ENCODE results near the gene NHEJ1.
"Not testable (repeated sequence)": the region's sequence is repeated elsewhere in the genome, so short reads cannot be mapped to it uniquely, and the experiment has no call there.

Gene NHEJ1

GRCh38 chr2:219160186-219161017 is at the start of gene NHEJ1:
Gene NHEJ1 (minus strand): TSS chr2:219160815. CDS start chr2:219158362, 2,453 bp downstream.
- H3K36me3 ChIP-seq (ENCODE audit: insufficient read depth, low read length): peaks cover 12% of the 10 kb centered on the region
- H3K9ac ChIP-seq (ENCODE audit: low read length): peak within 1 kb of the TSS; percentile 54
- no peaks in the 10 kb centered on the region for H3K9me3 ChIP-seq (ENCODE audit: low read length)
- peak within 1 kb of the TSS; percentile 69 to 79 for H3K4me3 ChIP-seq (ENCODE audit: low read depth in 1 of 2, low read length in 2 of 2)
- H3K4me1 ChIP-seq (ENCODE audit: insufficient read depth, low read length): peaks cover 9% of the 10 kb centered on the region
- H3K27ac ChIP-seq (ENCODE audit: low read depth, low read length): peak within 1 kb of the TSS; percentile 84
- H3K27me3 ChIP-seq (ENCODE audit: control insufficient read depth in 1 of 2, insufficient read depth in 2 of 2, low read length in 2 of 2): no peaks in the 10 kb centered on the region

- H3K4me1 ChIP-seq (ENCODE audit: insufficient read depth, low read length): peaks cover 20% of the 10 kb centered on the region
- no peak overlapping the region for H3K27ac ChIP-seq (ENCODE audit: low read depth, low read length)
- H3K9ac ChIP-seq (ENCODE audit: low read length): no peak overlapping the region
These were observed 48.9 kb upstream of the NHEJ1 start for GRCh38 chr2:219209236-219210195.

GRCh38 chr2:219207884-219208740 is 47.5 kb upstream of the NHEJ1 start:
- Histone ChIP-seq H3K9me3 (ENCODE audit: low read length) (no peaks in the 10 kb centered on the region), H3K36me3 (ENCODE audit: insufficient read depth, low read length) (peaks cover 36% of the 10 kb centered on the region), H3K9ac (ENCODE audit: low read length) (peak overlapping the region; percentile 44), H3K4me1 (ENCODE audit: insufficient read depth, low read length) (peaks cover 20% of the 10 kb centered on the region), H3K27ac (ENCODE audit: low read depth, low read length) (peak overlapping the region; percentile 97), H3K4me3 (ENCODE audit: low read depth in 1 of 2, low read length in 2 of 2) (peak overlapping the region; percentile 4 to 87), H3K27me3 (ENCODE audit: control insufficient read depth in 1 of 2, insufficient read depth in 2 of 2, low read length in 2 of 2) (no peaks in the 10 kb centered on the region)

More at GRCh38 chr2:219209236-219210195, 48.9 kb upstream of the NHEJ1 start:
- no peaks in the 10 kb centered on the region for H3K27me3 ChIP-seq (ENCODE audit: control insufficient read depth in 1 of 2, insufficient read depth in 2 of 2, low read length in 2 of 2)
- H3K4me3 ChIP-seq (ENCODE audit: low read depth in 1 of 2, low read length in 2 of 2): no peak overlapping the region
- no peaks in the 10 kb centered on the region for H3K9me3 ChIP-seq (ENCODE audit: low read length)
- H3K36me3 ChIP-seq (ENCODE audit: insufficient read depth, low read length): peaks cover 48% of the 10 kb centered on the region

- peak overlapping the region; percentile 73 to 87 for H3K4me3 ChIP-seq (ENCODE audit: low read depth in 1 of 2, low read length in 2 of 2)
- H3K9ac ChIP-seq (ENCODE audit: low read length): peak overlapping the region; percentile 44
- H3K4me1 ChIP-seq (ENCODE audit: insufficient read depth, low read length): peaks cover 20% of the 10 kb centered on the region
- peak overlapping the region; percentile 97 for H3K27ac ChIP-seq (ENCODE audit: low read depth, low read length)
- H3K36me3 ChIP-seq (ENCODE audit: insufficient read depth, low read length): peaks cover 31% of the 10 kb centered on the region
- H3K9me3 ChIP-seq (ENCODE audit: low read length): no peaks in the 10 kb centered on the region
- no peaks in the 10 kb centered on the region for H3K27me3 ChIP-seq (ENCODE audit: control insufficient read depth in 1 of 2, insufficient read depth in 2 of 2, low read length in 2 of 2)
These were observed 46.7 kb upstream of the NHEJ1 start for GRCh38 chr2:219207134-219207883.

- peak within 1 kb of the TSS; percentile 97 for H3K27ac ChIP-seq (ENCODE audit: low read depth, low read length)
- peak within 1 kb of the TSS; percentile 73 to 87 for H3K4me3 ChIP-seq (ENCODE audit: low read depth in 1 of 2, low read length in 2 of 2)
- peaks cover 20% of the 10 kb centered on the region for H3K4me1 ChIP-seq (ENCODE audit: insufficient read depth, low read length)
- peak within 1 kb of the TSS; percentile 96 for H3K9ac ChIP-seq (ENCODE audit: low read length)
- peaks cover 31% of the 10 kb centered on the region for H3K36me3 ChIP-seq (ENCODE audit: insufficient read depth, low read length)
- no peaks in the 10 kb centered on the region for H3K27me3 ChIP-seq (ENCODE audit: control insufficient read depth in 1 of 2, insufficient read depth in 2 of 2, low read length in 2 of 2)
- H3K9me3 ChIP-seq (ENCODE audit: low read length): no peaks in the 10 kb centered on the region
These were observed 45.9 kb upstream of the NHEJ1 start, which contains the start of gene ZFAND2B for GRCh38 chr2:219206328-219207133. Gene ZFAND2B (plus strand): TSS chr2:219206782. CDS start chr2:219206988, 206 bp downstream.

GRCh38 chr2:219205981-219206327 is 45.3 kb upstream of the NHEJ1 start:
- Histone ChIP-seq H3K4me3 (ENCODE audit: low read depth in 1 of 2, low read length in 2 of 2) (peak overlapping the region; percentile 73 to 87), H3K9ac (ENCODE audit: low read length) (peak overlapping the region; percentile 96)

GRCh38 chr2:219205165-219205538 is 44.5 kb upstream of the NHEJ1 start:
- Histone ChIP-seq H3K9me3 (ENCODE audit: low read length) (no peaks in the 10 kb centered on the region), H3K27me3 (ENCODE audit: control insufficient read depth in 1 of 2, insufficient read depth in 2 of 2, low read length in 2 of 2) (no peaks in the 10 kb centered on the region), H3K4me1 (ENCODE audit: insufficient read depth, low read length) (peaks cover 20% of the 10 kb centered on the region), H3K4me3 (ENCODE audit: low read depth in 1 of 2, low read length in 2 of 2) (no peak overlapping the region), H3K9ac (ENCODE audit: low read length) (no peak overlapping the region), H3K36me3 (ENCODE audit: insufficient read depth, low read length) (peaks cover 22% of the 10 kb centered on the region), H3K27ac (ENCODE audit: low read depth, low read length) (no peak overlapping the region)

More at GRCh38 chr2:219205981-219206327, 45.3 kb upstream of the NHEJ1 start:
- H3K9me3 ChIP-seq (ENCODE audit: low read length): no peaks in the 10 kb centered on the region
- peaks cover 20% of the 10 kb centered on the region for H3K4me1 ChIP-seq (ENCODE audit: insufficient read depth, low read length)
- peak overlapping the region; percentile 93 for H3K27ac ChIP-seq (ENCODE audit: low read depth, low read length)
- H3K27me3 ChIP-seq (ENCODE audit: control insufficient read depth in 1 of 2, insufficient read depth in 2 of 2, low read length in 2 of 2): no peaks in the 10 kb centered on the region
- peaks cover 30% of the 10 kb centered on the region for H3K36me3 ChIP-seq (ENCODE audit: insufficient read depth, low read length)

- Histone ChIP-seq H3K4me3 (ENCODE audit: low read depth in 1 of 2, low read length in 2 of 2) (no peak overlapping the region), H3K9ac (ENCODE audit: low read length) (no peak overlapping the region), H3K4me1 (ENCODE audit: insufficient read depth, low read length) (peaks cover 20% of the 10 kb centered on the region), H3K27ac (ENCODE audit: low read depth, low read length) (no peak overlapping the region), H3K36me3 (ENCODE audit: insufficient read depth, low read length) (peaks cover 17% of the 10 kb centered on the region), H3K9me3 (ENCODE audit: low read length) (no peaks in the 10 kb centered on the region), H3K27me3 (ENCODE audit: control insufficient read depth in 1 of 2, insufficient read depth in 2 of 2, low read length in 2 of 2) (no peaks in the 10 kb centered on the region)
These were observed 44.0 kb upstream of the NHEJ1 start for GRCh38 chr2:219204425-219205164.

- H3K9me3 ChIP-seq (ENCODE audit: low read length); H3K4me1 ChIP-seq (ENCODE audit: insufficient read depth, low read length); H3K27me3 ChIP-seq (ENCODE audit: control insufficient read depth in 1 of 2, insufficient read depth in 2 of 2, low read length in 2 of 2); H3K9ac ChIP-seq (ENCODE audit: low read length); H3K36me3 ChIP-seq (ENCODE audit: insufficient read depth, low read length); H3K4me3 ChIP-seq (ENCODE audit: low read depth in 1 of 2, low read length in 2 of 2); H3K27ac ChIP-seq (ENCODE audit: low read depth, low read length): not testable (repeated sequence)
These were observed 40.7 kb upstream of the NHEJ1 start for GRCh38 chr2:219201331-219201730.
